Measurements from ENCODE around the gene TMEM72.

Gene TMEM72

DNA sequence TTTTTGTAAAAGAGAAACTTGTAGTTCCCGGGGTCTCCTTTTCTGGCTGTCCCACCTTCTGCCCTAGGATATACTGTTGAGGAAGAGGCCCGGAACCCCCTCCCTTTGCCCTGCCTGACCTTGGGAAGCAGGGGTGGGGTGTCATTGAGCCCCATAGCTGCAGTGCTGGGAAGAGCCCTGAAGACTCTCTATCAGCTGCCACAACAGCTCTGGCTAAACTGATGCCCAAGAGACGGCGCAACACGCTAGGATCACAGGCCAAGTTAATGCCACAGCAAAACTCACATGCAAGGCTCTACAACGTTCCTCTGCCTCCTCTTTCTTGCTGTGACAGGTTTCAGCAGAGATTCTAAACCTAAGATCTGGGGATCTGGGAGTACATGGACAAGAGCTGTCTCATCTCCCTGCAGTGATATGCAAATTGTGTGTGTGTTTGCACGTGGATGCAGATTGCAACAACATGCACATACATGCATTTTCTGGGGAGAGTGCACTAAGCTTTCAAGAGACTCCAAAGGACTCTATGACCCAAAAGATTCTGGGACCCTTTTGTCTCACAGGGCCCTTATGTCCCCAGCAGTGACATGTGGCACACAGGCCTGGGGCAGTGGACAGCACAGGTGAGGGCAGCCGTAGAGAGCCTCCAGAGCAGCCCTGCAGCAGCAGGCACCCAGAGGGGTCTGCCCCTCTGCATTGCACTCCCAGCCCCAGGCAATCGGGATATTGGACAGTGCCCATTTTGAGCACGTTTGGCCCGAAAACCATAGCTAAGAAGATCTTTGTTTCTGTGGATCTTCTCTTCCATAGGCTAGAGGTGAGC is 51.0 kb downstream of the TMEM72 start:
- no peak for TF ChIP-seq CTCF (IDR thresholded peaks at IDR 0.05; ENCODE audit: low read depth, low read length, missing control alignments)
- no peak for DNase-seq (ENCODE audit: extremely low read depth, low read depth)
- H3K4me3 ChIP-seq (replicated peaks; ENCODE audit: low read depth, low read length) = no peak overlapping the region

DNA sequence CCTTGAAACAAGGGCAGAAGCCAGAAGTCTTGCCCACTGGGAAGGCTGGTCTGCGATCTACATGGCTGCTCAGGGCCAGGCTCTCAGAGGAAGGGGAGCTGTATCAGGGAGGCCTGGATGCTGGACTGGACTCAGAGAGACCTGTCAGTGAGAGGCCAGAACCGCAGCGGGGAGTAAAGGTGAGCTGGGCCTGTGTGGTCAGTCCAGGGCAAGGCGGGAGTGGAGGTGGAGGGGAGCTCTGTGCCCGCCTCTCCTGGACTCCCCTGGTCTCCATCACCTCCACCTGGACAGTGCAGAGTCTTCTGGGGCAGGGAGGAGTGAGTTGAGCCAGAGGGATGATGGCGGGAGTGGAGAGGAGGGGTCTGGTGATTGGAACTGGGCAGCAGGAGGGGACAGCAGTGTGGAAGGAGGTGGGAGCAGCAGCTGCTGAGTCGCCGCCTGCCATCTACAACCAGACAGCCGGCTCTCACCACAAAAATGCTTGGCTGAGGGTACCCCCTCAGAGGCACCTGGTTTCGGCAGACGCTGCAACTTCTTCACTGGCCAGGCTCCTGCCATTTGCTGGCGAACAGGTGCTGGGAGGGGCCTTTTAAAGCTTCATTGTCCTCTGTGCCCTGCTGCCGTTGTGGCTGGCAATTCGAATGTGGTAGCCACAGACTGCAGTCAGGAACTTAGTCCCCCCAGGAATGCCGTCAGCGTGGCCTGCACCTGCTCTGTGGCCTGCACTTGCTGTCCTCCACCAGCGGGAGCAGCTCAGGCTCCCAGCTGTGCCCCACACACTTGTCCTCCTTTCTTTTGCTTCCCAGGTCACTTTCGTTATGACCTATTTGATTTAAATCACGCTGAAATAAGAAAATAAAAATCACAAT is 52.0 kb downstream of the TMEM72 start:
- DNase-seq (ENCODE audit: extremely low read depth, low read depth) = no peak
- no peak overlapping the region for H3K4me3 ChIP-seq (replicated peaks; ENCODE audit: low read depth, low read length)
- no peak for TF ChIP-seq CTCF (IDR thresholded peaks at IDR 0.05; ENCODE audit: low read depth, low read length, missing control alignments)

DNA sequence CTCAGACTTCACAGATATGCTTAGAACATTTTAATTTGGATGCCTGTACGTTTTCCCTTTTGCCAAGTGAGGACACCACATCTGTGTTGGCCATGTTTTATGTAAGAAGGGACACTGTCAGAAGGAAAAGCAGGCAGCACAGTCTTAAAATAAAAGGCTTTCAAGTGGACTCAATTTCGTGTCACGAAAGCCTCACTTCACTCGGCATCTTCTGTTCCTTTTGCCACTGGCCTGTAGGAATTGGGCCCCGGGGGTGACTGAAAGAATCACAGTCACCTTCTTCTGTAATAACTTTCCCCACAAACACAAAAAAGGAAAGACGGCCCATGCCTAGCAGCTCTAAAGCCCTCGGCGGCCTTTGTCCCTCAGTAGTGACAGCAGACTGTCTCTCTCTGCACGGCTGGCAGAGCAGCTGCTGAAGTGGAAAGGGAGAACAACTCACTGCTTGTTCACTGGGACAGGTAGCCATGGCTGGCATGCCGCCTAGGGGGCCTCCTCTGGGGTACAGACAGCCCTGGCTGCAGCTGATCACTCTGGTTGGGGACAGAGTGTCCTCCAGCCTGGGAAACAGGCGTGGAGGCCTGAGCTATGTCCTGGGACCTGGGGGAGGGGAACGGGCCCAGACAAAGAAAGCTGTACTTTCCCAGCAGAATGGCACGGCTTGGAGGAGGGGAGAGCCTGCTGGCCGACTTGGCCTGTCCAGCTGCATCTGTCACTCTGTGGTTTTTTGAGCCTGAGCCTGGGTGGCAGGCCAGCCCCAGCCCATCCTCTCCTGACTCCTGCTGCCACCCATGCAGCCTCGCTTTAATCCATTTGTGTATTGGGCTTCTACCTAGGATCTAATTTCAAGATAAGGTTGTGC is 52.9 kb downstream of the TMEM72 start:
- H3K4me3 ChIP-seq (replicated peaks; ENCODE audit: low read depth, low read length) = no peak overlapping the region
- TF ChIP-seq CTCF (IDR thresholded peaks at IDR 0.05; ENCODE audit: low read depth, low read length, missing control alignments) = no peak
- DNase-seq (ENCODE audit: extremely low read depth, low read depth) = no peak

DNA sequence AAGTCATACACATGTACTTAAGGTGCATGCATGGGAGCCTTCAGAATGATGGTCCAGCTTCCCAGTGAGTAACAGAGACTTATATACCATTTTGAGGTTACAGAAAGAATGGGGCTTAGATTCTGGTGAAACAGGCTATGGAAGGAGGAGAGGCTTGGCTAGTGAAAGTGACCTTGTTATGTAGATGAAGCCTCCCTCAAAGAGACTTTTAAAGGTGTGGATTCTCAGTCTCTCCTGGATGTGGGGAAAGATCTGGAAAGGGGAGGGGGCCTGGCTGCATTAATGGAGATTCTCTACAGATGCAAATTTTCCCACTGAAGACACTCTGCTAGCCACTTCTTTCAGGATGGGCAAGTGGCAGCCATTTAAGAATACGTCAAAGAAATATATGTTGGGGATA is 54.0 kb downstream of the TMEM72 start:
- TF ChIP-seq CTCF (IDR thresholded peaks at IDR 0.05; ENCODE audit: low read depth, low read length, missing control alignments) = no peak
- H3K4me3 ChIP-seq (replicated peaks; ENCODE audit: low read depth, low read length) = no peak overlapping the region
- no peak for DNase-seq (ENCODE audit: extremely low read depth, low read depth)

DNA sequence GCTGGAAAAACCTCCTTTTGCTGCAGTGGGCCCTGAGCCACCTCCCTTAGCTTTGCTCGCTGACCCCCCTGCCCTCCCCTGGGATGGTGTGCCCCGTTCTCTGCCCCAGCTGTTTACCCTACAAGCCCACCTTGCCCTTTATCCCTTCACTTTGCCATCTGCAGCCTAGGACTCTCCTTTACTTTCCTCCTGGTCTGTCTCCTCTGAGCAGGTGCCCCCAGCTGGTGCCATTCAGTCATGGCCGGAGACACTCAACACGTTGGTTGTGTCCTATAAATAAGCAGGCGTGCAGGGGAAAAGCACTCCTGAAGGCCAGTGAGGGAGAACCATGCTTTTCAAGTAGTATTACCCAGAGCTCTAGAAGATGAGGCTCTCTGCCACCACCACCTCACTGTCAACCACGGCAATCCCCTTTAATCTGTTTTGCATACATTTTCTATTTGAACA is 54.5 kb downstream of the TMEM72 start:
- H3K4me3 ChIP-seq (replicated peaks; ENCODE audit: low read depth, low read length) = no peak overlapping the region
- no peak for TF ChIP-seq CTCF (IDR thresholded peaks at IDR 0.05; ENCODE audit: low read depth, low read length, missing control alignments)
- DNase-seq (ENCODE audit: extremely low read depth, low read depth) = no peak

DNA sequence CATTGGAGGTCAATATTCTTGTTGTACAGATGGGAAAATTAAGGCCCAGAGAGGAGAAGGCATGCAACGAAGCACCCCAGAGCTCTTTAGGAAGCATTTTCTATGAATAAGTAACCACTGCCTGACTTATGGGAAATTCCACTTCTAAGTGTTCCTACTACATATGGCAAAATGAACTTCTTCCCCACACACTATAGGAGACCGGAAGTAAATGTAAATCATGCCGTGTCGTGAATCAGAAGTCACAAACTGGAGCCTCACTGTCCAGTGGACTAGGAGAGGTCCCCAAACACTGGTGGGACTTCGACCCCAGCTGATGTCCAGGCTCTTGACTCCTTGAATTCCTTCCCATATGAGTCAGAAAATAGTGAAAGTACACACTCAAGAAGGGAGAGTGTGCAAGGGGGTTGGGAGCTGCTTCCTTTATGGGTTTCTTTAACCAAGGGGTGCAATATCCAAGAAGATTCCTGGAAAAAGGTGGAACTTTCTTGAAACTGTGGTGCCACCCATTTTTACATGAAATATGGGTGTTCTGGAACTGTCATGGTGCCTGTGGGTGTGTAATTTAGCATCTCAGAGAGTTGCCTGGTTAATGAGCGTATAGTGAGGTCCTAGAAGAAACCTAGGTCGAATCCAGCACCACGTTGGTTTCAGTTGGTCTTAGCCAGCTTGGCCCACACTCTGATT is 55.1 kb downstream of the TMEM72 start:
- H3K4me3 ChIP-seq (replicated peaks; ENCODE audit: low read depth, low read length) = no peak overlapping the region
- TF ChIP-seq CTCF (IDR thresholded peaks at IDR 0.05; ENCODE audit: low read depth, low read length, missing control alignments) = no peak
- DNase-seq (ENCODE audit: extremely low read depth, low read depth) = no peak
